GM19351 (cell line): ENCODE measurements around the gene TULP1.

Source experiments
- ATAC-seq: cut with Tn5 transposase; IDR thresholded peaks from one replicate; pipeline ENCODE4 v1.9.1; 2021; ENCODE audit warnings: mild to moderate bottlenecking, moderate library complexity; ENCODE audit not compliant: unreplicated experiment

The TULP1 gene

DNA sequence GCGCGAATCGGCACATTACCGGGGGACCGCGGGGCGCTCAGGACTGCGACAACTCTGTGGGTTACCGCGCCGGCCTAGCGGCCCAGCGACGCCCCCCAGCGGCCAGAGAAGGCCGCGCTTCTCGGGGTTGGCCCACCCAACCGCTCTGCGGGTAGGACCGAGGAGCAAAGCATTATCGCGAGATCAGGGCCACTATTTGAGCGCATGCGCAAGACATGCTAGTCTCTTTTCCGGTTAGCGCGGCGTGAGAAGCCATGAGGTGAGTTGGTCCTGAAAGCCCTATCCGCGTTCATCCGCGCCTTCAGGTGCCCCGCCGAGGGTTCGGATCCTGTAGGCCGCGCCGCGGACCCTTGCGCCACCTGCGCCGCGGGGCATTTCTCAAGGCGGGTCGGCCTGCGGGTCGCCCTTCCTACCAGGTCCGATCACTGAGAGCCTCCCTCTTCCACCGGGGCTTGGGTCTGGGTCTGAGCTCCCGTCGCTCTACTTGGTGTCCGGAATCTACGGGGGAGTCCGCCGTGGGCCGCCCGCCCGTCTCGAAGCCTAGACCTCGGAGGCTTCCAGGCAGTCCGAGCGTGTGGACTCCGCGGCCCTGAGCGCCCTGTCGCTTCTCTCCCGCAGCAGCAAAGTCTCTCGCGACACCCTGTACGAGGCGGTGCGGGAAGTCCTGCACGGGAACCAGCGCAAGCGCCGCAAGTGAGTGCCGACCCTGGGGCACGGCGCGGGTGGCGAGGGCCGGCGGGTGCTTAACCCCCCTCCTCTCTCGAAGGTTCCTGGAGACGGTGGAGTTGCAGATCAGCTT is 44.3 kb downstream of the TULP1 start, which contains the start of gene RPL10A:
RPL10A (plus strand) TSS at position 221 of the 799 bp plus-strand sequence; CDS start at position 255, 34 bp downstream.
- peak; percentile 89 for ATAC-seq

DNA sequence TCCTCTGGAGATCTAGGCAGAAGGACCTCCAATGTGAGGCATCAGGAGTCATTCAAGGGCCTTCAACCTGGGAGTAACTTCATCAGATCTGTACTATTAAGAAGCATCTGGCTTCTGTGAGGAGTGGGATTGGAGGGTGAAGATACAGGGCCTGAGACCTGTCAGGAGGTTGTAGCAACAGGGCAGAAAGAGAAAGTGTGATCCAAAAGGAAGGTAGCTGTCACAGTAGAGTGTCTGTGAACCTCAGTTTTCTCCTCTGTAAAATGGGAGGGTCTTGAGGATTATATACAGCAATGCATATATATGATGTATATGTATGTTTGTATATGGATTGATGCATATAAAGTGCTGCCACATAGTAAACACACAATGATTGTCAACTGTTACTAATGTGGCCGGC is 47.0 kb downstream of the TULP1 start:
- ATAC-seq: no peak

DNA sequence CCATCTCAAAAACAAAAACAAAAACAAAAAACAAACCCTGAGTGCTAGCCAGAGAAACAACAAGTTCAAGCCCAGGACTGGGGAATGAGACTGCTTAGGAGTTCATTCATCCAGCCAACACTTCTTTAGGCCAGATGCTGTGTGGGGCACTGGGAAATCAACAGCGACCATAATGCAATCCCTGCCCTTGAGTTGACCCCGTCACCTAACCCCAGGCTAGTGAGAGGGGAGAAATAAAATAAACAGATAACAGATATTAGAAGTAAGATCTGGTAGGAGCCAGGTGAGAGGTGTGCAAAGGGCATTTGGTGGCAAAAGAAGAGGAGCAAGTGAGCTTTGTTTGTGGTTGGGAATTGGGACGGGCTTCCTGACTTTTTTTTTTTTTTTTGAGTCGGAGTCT is 49.4 kb downstream of the TULP1 start:
- ATAC-seq: no peak

GRCh38 chr6:35461270-35461669 is 51.4 kb downstream of the TULP1 start:
- no peak for ATAC-seq

GRCh38 chr6:35457907-35458306 is 54.8 kb downstream of the TULP1 start:
- no peak for ATAC-seq

DNA sequence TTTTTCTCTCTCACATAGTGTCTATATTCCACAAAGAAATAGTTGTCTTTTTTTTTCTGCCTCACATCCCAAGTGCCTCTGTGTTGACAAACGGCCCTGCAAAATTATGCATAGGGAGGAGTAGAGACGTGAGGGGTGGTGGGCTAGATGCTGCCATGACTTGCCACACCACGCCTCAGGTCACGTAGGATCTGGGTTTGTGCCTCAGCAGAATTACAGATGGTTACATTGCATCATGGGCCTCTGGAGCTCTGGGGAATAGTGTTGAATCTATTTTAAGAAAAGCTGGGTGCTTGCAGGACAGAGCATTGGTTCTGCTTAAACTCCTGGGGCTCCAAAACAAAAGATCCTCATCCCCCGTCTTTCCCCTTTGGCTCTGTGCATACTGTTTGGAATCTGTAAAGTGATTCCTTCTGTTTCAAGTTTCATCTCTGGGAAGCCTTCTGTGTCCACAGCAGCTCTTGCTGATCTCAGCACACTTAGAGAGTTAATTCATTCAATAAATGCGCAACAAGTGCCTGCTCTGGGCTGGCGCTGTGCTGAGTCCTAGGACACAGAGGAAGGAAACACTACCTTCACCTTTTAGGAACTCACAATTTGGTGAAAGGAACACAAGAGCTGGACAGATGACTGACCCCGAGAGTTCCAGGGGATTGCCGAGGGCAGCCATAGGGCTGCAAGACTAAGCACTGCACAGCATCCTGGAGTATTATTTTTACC is 58.1 kb downstream of the TULP1 start:
- no peak for ATAC-seq

- no peak for ATAC-seq
Measured at GRCh38 chr6:35453236-35453635, 59.5 kb downstream of the TULP1 start.

DNA sequence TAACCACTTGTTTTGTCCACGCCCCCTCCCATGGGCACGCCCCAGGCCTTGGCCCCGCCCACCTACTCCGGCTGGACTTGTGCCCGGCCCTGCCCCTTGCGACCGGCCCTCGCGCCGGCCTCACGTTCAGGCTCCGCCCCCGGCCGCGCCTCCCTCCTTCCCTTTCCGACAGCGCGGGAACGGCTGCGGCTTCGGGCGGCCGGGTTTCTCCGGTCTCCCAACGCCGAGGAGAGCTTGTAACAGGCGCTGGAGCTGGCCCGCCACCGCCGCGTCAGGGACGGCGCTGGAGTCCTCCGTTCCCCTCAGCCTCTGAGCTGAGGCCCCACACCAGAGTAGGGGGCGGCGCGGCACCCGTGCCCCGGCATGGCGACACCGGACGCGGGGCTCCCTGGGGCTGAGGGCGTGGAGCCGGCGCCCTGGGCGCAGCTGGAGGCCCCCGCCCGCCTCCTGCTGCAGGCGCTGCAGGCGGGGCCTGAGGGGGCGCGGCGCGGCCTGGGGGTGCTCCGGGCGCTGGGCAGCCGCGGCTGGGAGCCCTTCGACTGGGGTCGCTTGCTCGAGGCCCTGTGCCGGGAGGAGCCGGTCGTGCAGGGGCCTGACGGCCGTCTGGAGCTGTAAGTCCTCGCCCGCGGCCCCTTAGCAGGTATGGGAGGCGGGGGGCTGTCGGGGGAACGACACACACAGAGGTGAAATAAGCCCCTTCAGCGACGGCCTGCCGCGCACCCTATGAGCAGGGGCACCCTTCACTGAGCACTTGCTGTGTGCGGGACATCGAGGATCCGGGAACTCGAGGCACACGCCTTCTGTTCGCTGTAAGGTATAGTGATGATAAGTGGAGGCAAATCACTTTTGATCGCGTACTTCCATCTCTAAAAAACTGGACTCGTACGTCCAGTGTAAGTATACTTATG is 60.3 kb downstream of the TULP1 start, which contains the start of gene FANCE:
FANCE (plus strand) TSS at position 156 of the 908 bp plus-strand sequence; CDS start at position 364, 208 bp downstream.
- ATAC-seq: peak; percentile 86

- ATAC-seq: no peak
Measured at GRCh38 chr6:35451354-35452182, 61.1 kb downstream of the TULP1 start.

- ATAC-seq: no peak
Measured at GRCh38 chr6:35449287-35449881, 63.3 kb downstream of the TULP1 start.

- no peak for ATAC-seq
Measured at GRCh38 chr6:35448191-35448590, 64.5 kb downstream of the TULP1 start.
